GM06990 (cell line): ENCODE measurements around the gene SLC16A7.
A peak's percentile ranks its signal among the peaks of the same experiment; 100 is the strongest.
"Not testable (repeated sequence)": the region's sequence is repeated elsewhere in the genome, so short reads cannot be mapped to it uniquely, and the experiment has no call there.

Source experiments
- DNase-seq: peaks from one replicate; pipeline ENCODE4 v3.0.0-alpha.2; 2011; ENCODE audit not compliant: insufficient read length; ENCODE audit errors: extremely low read depth
- H3K27me3 ChIP-seq: replicated peaks from 2 replicates; pipeline ENCODE4 v1.6.0; 2011; ENCODE audit warnings: low read length; ENCODE audit not compliant: control insufficient read depth, insufficient read depth
- H3K36me3 ChIP-seq: 2 replicates; pipeline ENCODE4 v1.5.1; 2011; ENCODE audit warnings: low read length; ENCODE audit not compliant: control insufficient read depth, insufficient read depth
- H3K4me3 ChIP-seq: replicated peaks from 2 replicates; pipeline ENCODE4 v1.5.1; 2011; ENCODE audit warnings: low read depth, mild to moderate bottlenecking, control low read depth, low read length
- CTCF ChIP-seq: IDR thresholded peaks from 2 replicates; pipeline ENCODE4 v1.5.1; 2011; ENCODE audit warnings: low read length, control low read depth, mild to moderate bottlenecking, inconsistent platforms; ENCODE audit not compliant: insufficient read depth, poor library complexity, severe bottlenecking

SLC16A7 gene

GRCh38 chr12:59594943-59595500 lies 807 bp upstream of the SLC16A7 start:
- no peaks in the 10 kb centered on the region for H3K27me3 ChIP-seq
- no peak for TF ChIP-seq CTCF
- H3K4me3 ChIP-seq: peak overlapping the region; percentile 87
- H3K36me3 ChIP-seq: no peaks in the 10 kb centered on the region
- DNase-seq: no peak

GRCh38 chr12:59595565-59595882 lies 305 bp upstream of the SLC16A7 start:
- no peak for DNase-seq
- H3K27me3 ChIP-seq: no peaks in the 10 kb centered on the region
- TF ChIP-seq CTCF: no peak
- peak overlapping the region; percentile 87 for H3K4me3 ChIP-seq
- H3K36me3 ChIP-seq: no peaks in the 10 kb centered on the region

- peak; percentile 60 for DNase-seq
- H3K36me3 ChIP-seq: no peaks in the 10 kb centered on the region
- H3K4me3 ChIP-seq: peak overlapping the region; percentile 87
- no peaks in the 10 kb centered on the region for H3K27me3 ChIP-seq
- no peak for TF ChIP-seq CTCF
Observed at GRCh38 chr12:59597385-59597781, 1.6 kb downstream of the SLC16A7 start.

- no peak for TF ChIP-seq CTCF
- DNase-seq: no peak
- no peak overlapping the region for H3K4me3 ChIP-seq
- no peaks in the 10 kb centered on the region for H3K27me3 ChIP-seq
- H3K36me3 ChIP-seq: no peaks in the 10 kb centered on the region
Observed at GRCh38 chr12:59600171-59600570, 4.3 kb downstream of the SLC16A7 start.

- no peak for DNase-seq
- Histone ChIP-seq H3K4me3 (no peak overlapping the region), H3K36me3 (no peaks in the 10 kb centered on the region), H3K27me3 (no peaks in the 10 kb centered on the region)
- TF ChIP-seq CTCF: no peak
Observed at GRCh38 chr12:59603754-59604153, 7.9 kb downstream of the SLC16A7 start.

GRCh38 chr12:59612823-59613434 lies 17.1 kb downstream of the SLC16A7 start:
- not testable (repeated sequence) for H3K4me3 ChIP-seq, DNase-seq, H3K27me3 ChIP-seq, H3K36me3 ChIP-seq
